PC-3 (cell line): ENCODE data around the gene ZNF768. TPM values are rescaled to one million over a fixed set of nuclear protein-coding genes. Genes with fewer than 3 reads are reported as not detected.
A peak's percentile ranks its signal among the peaks of the same experiment; 100 is the strongest.

Experiments
- ATAC-seq: fragments of 200-7000 bp; cut with Tn5 transposase; 2 replicates; pipeline ENCODE4 v1.9.1; 2020; ENCODE audit warnings: mild to moderate bottlenecking, moderate library complexity
- BruUV-seq: library from RNA; stranded (reverse); fragments of 400-500 nt; replicated peaks from 2 replicates; lab custom pipeline; 2021; lab: Mats Ljungman, UMichigan
- CTCF ChIA-PET: fragments of 300-600 bp; sonication (Branson Sonifier 250); formaldehyde crosslinking; loops from one replicate; lab custom pipeline; 2022; ENCODE audit warnings: antibody characterized with exemption; lab: Charles Lee
- POLR2A ChIA-PET: fragments of 300-600 bp; sonication (Branson Sonifier 250); formaldehyde crosslinking; loops from one replicate; lab custom pipeline; 2022; ENCODE audit warnings: antibody characterized with exemption; ENCODE audit not compliant: unreplicated experiment; lab: Charles Lee
- DNase-seq: peaks from one replicate; pipeline ENCODE4 v3.0.0-alpha.2; 2015
- H2AFZ ChIP-seq: fragments of 300-600 bp; sonication (generic); 2 replicates; pipeline ENCODE4 v1.6.0; 2016; ENCODE audit warnings: antibody characterized with exemption, low read length
- H3F3A ChIP-seq: fragments of 300-600 bp; sonication (generic); one replicate; pipeline ENCODE4 v1.6.0; 2017; ENCODE audit warnings: antibody characterized with exemption, low read length, control low read depth, mild to moderate bottlenecking; ENCODE audit not compliant: unreplicated experiment
- H3K27ac ChIP-seq: fragments of 300-600 bp; sonication (generic); 2 replicates; pipeline ENCODE4 v1.5.1; 2016; ENCODE audit warnings: mild to moderate bottlenecking, low read length
- H3K27me3 ChIP-seq: fragments of 300-600 bp; sonication (generic); 2 replicates; pipeline ENCODE4 v1.6.1; 2016; ENCODE audit warnings: low read length, mixed read lengths
- H3K36me3 ChIP-seq: fragments of 300-600 bp; sonication (generic); 2 replicates; pipeline ENCODE4 v1.6.1; 2016; ENCODE audit warnings: low read depth, mixed run types, low read length, mixed read lengths
- H3K4me1 ChIP-seq: fragments of 300-600 bp; sonication (generic); 2 replicates; pipeline ENCODE4 v1.5.1; 2016; ENCODE audit warnings: low read length; ENCODE audit not compliant: insufficient read depth
- H3K4me2 ChIP-seq: fragments of 300-600 bp; sonication (generic); 2 replicates; pipeline ENCODE4 v1.6.0; 2016; ENCODE audit warnings: low read length
- H3K4me3 ChIP-seq: fragments of 300-600 bp; sonication (generic); 2 replicates; pipeline ENCODE4 v1.5.1; 2016; ENCODE audit warnings: mild to moderate bottlenecking, low read length, mixed read lengths
- H3K79me2 ChIP-seq: fragments of 300-600 bp; sonication (generic); 2 replicates; pipeline ENCODE4 v1.6.1; 2017; ENCODE audit warnings: low read length, mixed read lengths
- H3K9ac ChIP-seq: fragments of 300-600 bp; sonication (generic); 2 replicates; pipeline ENCODE4 v1.6.0; 2016; ENCODE audit warnings: mild to moderate bottlenecking, low read length
- H3K9me2 ChIP-seq: fragments of 300-600 bp; sonication (generic); replicated peaks from 2 replicates; pipeline ENCODE4 v1.6.1; 2016; ENCODE audit warnings: mixed run types, low read length, mixed read lengths
- H3K9me3 ChIP-seq: fragments of 300-600 bp; sonication (generic); 2 replicates; pipeline ENCODE4 v1.6.1; 2016; ENCODE audit warnings: low read length, mixed read lengths
- H4K20me1 ChIP-seq: fragments of 300-600 bp; sonication (generic); 2 replicates; pipeline ENCODE4 v1.6.1; 2016; ENCODE audit warnings: low read length, mixed read lengths
- CTCF ChIP-seq: fragments of 300-600 bp; sonication (generic); conservative IDR thresholded peaks from 2 replicates; pipeline ENCODE4 v1.5.1; 2017; ENCODE audit warnings: antibody characterized with exemption, low read depth, mild to moderate bottlenecking, low read length
- EZH2 ChIP-seq: fragments of 300-600 bp; sonication (generic); IDR thresholded peaks from one replicate; pipeline ENCODE4 v1.6.1; 2017; ENCODE audit warnings: antibody characterized with exemption, mild to moderate bottlenecking, low read length; ENCODE audit not compliant: unreplicated experiment
- EZH2phosphoT487 ChIP-seq: fragments of 300-600 bp; sonication (generic); IDR thresholded peaks from 2 replicates; pipeline ENCODE4 v1.6.1; 2018; ENCODE audit warnings: mild to moderate bottlenecking, antibody characterized with exemption, low read length, borderline replicate concordance
- intact Hi-C: fragments of 100-400 bp; cut with micrococcal nuclease; formaldehyde crosslinking; loops from 2 replicates; pipeline ENCODE4 v1.9.0; 2023
- total RNA-seq: library from RNA; depleted of rRNA; stranded (reverse); fragments of >200 nt; gene quantifications from 2 replicates; pipeline ENCODE4 v1.2.3, GENCODE V29; 2014

Gene ZNF768
- total RNA-seq, 1 experiment from 2014 or later: 31.2 TPM

- BruUV-seq: no TSS peak
- no peaks in the 10 kb centered on the region for H3K27me3 ChIP-seq
- ChIA-PET CTCF (no interaction called here), POLR2A (no interaction called here)
- no peak overlapping the region for H3K4me3 ChIP-seq
- H2AFZ ChIP-seq: no peak overlapping the region
- no peaks in the 10 kb centered on the region for H4K20me1 ChIP-seq
- intact Hi-C loops: no loop called here
- H3K79me2 ChIP-seq: no peaks in the 10 kb centered on the region
- H3K9me2 ChIP-seq: no peaks in the 10 kb centered on the region
- no peaks in the 10 kb centered on the region for H3K36me3 ChIP-seq
- no peak overlapping the region for H3K9ac ChIP-seq
- H3K4me2 ChIP-seq: 0 out of 2 replicates have a peak overlapping the region, but pooled peaks have one; percentile 19
- peaks cover 6% of the 10 kb centered on the region for H3K4me1 ChIP-seq
- peak; percentile 79 for DNase-seq
- no peaks in the 10 kb centered on the region for H3K9me3 ChIP-seq
- peak; percentile 79 for ATAC-seq
- no peaks in the 10 kb centered on the region for H3F3A ChIP-seq
- TF ChIP-seq EZH2 (no peak), CTCF (no peak), EZH2phosphoT487 (no peak)
- no peak overlapping the region for H3K27ac ChIP-seq
These were observed 34.5 kb downstream of the ZNF768 start for GRCh38 chr16:30491744-30492308.

GRCh38 chr16:30491229-30491628 lies 35.1 kb downstream of the ZNF768 start:
- Histone ChIP-seq H2AFZ (no peak overlapping the region), H3K27ac (no peak overlapping the region), H3F3A (no peaks in the 10 kb centered on the region), H3K4me1 (peaks cover 6% of the 10 kb centered on the region), H4K20me1 (no peaks in the 10 kb centered on the region), H3K9ac (no peak overlapping the region), H3K27me3 (no peaks in the 10 kb centered on the region), H3K4me2 (no peak overlapping the region), H3K9me2 (no peaks in the 10 kb centered on the region), H3K9me3 (no peaks in the 10 kb centered on the region), H3K36me3 (no peaks in the 10 kb centered on the region), H3K79me2 (no peaks in the 10 kb centered on the region), H3K4me3 (no peak overlapping the region)
- no peak for DNase-seq
- intact Hi-C loops: no loop called here
- ChIA-PET CTCF (no interaction called here), POLR2A (no interaction called here)
- no peak for ATAC-seq
- TF ChIP-seq CTCF (no peak), EZH2phosphoT487 (no peak), EZH2 (no peak)
- no TSS peak for BruUV-seq

GRCh38 chr16:30490210-30490609 lies 36.2 kb downstream of the ZNF768 start:
- DNase-seq (no peak), ATAC-seq (no peak)
- no peaks in the 10 kb centered on the region for H3K36me3 ChIP-seq
- H3K9me2 ChIP-seq: no peaks in the 10 kb centered on the region
- no peaks in the 10 kb centered on the region for H3K79me2 ChIP-seq
- no peak overlapping the region for H3K9ac ChIP-seq
- H3K4me1 ChIP-seq: peaks cover 6% of the 10 kb centered on the region
- no peaks in the 10 kb centered on the region for H3K27me3 ChIP-seq
- H3K4me2 ChIP-seq: no peak overlapping the region
- BruUV-seq: no TSS peak
- TF ChIP-seq CTCF: no peak
- TF ChIP-seq EZH2phosphoT487: no peak
- TF ChIP-seq EZH2: no peak
- H3K27ac ChIP-seq: no peak overlapping the region
- CTCF ChIA-PET: no interaction called here
- no peaks in the 10 kb centered on the region for H3K9me3 ChIP-seq
- intact Hi-C loops: no loop called here
- no peaks in the 10 kb centered on the region for H3F3A ChIP-seq
- H2AFZ ChIP-seq: no peak overlapping the region
- POLR2A ChIA-PET: no interaction called here
- H4K20me1 ChIP-seq: no peaks in the 10 kb centered on the region
- no peak overlapping the region for H3K4me3 ChIP-seq
